ENCODE data around the gene ADRB2. TPM values are rescaled to one million over a fixed set of nuclear protein-coding genes. Genes with fewer than 3 reads are reported as not detected.

The ADRB2 gene
- total RNA-seq, 1 experiment from 2014 or later, result 0.25 TPM

GRCh38 chr5:148855249-148856008 is 29.0 kb downstream of the ADRB2 start:
- POLR2A ChIA-PET, result no interaction called here

More at GRCh38 chr5:148855249-148856008, 29.0 kb downstream of the ADRB2 start:
- no peak for TF ChIP-seq SIN3A (IDR thresholded peaks at IDR 0.05; ENCODE audit: low read depth)
- no peak for TF ChIP-seq MAX (IDR thresholded peaks at IDR 0.05)
- no peak for TF ChIP-seq ZFX (IDR thresholded peaks at IDR 0.05)
- no peak for TF ChIP-seq EZH2phosphoT487 (IDR thresholded peaks at IDR 0.05; ENCODE audit: borderline replicate concordance)
- TF ChIP-seq JUND (IDR thresholded peaks at IDR 0.05), result no peak
- no peak for TF ChIP-seq POLR2A (IDR thresholded peaks at IDR 0.05; ENCODE audit: borderline replicate concordance, extremely low read depth, insufficient read depth, insufficient read length)
- TF ChIP-seq POLR2AphosphoS5 (IDR thresholded peaks at IDR 0.05; ENCODE audit: low read depth, low read length), result no peak
- TF ChIP-seq CEBPB (IDR thresholded peaks at IDR 0.05; ENCODE audit: low read depth), result no peak
- TF ChIP-seq REST (IDR thresholded peaks at IDR 0.05; ENCODE audit: low read depth), result no peak
- no peak for TF ChIP-seq TCF7L2 (IDR thresholded peaks at IDR 0.05; ENCODE audit: borderline replicate concordance, extremely low read depth, insufficient read depth, insufficient read length)
- TF ChIP-seq RAD21 (IDR thresholded peaks at IDR 0.05; ENCODE audit: low read depth), result no peak
- TF ChIP-seq EZH2 (IDR thresholded peaks at IDR 0.05), result no peak
- no peak for TF ChIP-seq SRF (IDR thresholded peaks at IDR 0.05; ENCODE audit: low read depth)
- no peak for TF ChIP-seq ZNF274 (IDR thresholded peaks at IDR 0.05; ENCODE audit: low read depth, low read length)
- no peak for TF ChIP-seq EGR1 (IDR thresholded peaks at IDR 0.05; ENCODE audit: low read depth)
- TF ChIP-seq SP1 (IDR thresholded peaks at IDR 0.05; ENCODE audit: low read depth), result no peak
- no peak for TF ChIP-seq ATF3 (IDR thresholded peaks at IDR 0.05)
- TF ChIP-seq CTCF (IDR thresholded peaks at IDR 0.05 in 2 of 3, conservative IDR thresholded peaks at IDR 0.05 in 1 of 3; ENCODE audit: borderline replicate concordance in 1 of 3, insufficient read depth in 1 of 3, low read depth in 2 of 3, low read length in 2 of 3), result no peak
- no peak for TF ChIP-seq YY1 (IDR thresholded peaks at IDR 0.05; ENCODE audit: extremely low read depth, insufficient replicate concordance, low read depth, low read length)
- no peak for TF ChIP-seq FOSL1 (IDR thresholded peaks at IDR 0.05; ENCODE audit: low read depth)
- BruUV-seq (replicated peaks), result no TSS peak
- intact Hi-C loops (cut with micrococcal nuclease), result no loop called here
- ATAC-seq (no peak), DNase-seq (ENCODE audit: low read depth, low spot score) (no peak)
- no peaks in the 10 kb centered on the region for H4K20me1 ChIP-seq (ENCODE audit: insufficient read depth)
- H3K79me2 ChIP-seq (ENCODE audit: insufficient read depth, low read length), result no peaks in the 10 kb centered on the region
- H3K4me1 ChIP-seq (ENCODE audit: control insufficient read depth in 1 of 2, insufficient read depth in 2 of 2, low read length in 2 of 2), result no peaks in the 10 kb centered on the region
- no peaks in the 10 kb centered on the region for H3K9me2 ChIP-seq (ENCODE audit: insufficient read depth)
- no peak overlapping the region for H3K27ac ChIP-seq (ENCODE audit: low read depth, low read length)
- 0 out of 2 replicates have a peak, but pooled peaks cover 4% of the 10 kb centered on the region for H3K27me3 ChIP-seq (ENCODE audit: insufficient read depth, low read length)
- H3K9me3 ChIP-seq (ENCODE audit: control insufficient read depth in 1 of 2, insufficient read depth in 1 of 2, low read depth in 1 of 2, low read length in 2 of 2), result no peaks in the 10 kb centered on the region
- H3K4me2 ChIP-seq (ENCODE audit: low read length), result no peak overlapping the region
- CTCF ChIA-PET, result no interaction called here
- no peak overlapping the region for H2AFZ ChIP-seq (ENCODE audit: low read depth, low read length, poor library complexity, severe bottlenecking)
- no peak overlapping the region for H3K9ac ChIP-seq (ENCODE audit: low read length)
- RAD21 ChIA-PET (ENCODE audit: low non-redundant PET in 1 of 2, low total read pairs in 2 of 2, uncharacterized antibody in 2 of 2, unreplicated experiment in 2 of 2), result no interaction called here
- no peak overlapping the region for H3K4me3 ChIP-seq (replicated peaks in 1 of 2; ENCODE audit: low read depth in 1 of 2, low read length in 2 of 2)
- H3K36me3 ChIP-seq (ENCODE audit: control insufficient read depth in 1 of 2, insufficient read depth in 2 of 2, low read length in 2 of 2), result no peaks in the 10 kb centered on the region

All from HCT116 (cell line).